ENCODE measurements around the gene DDX25.

The DDX25 gene

GRCh38 chr11:125952559-125952958 is 48.3 kb downstream of the DDX25 start:
- no peak for DNase-seq

GRCh38 chr11:125952973-125953372 is 48.7 kb downstream of the DDX25 start:
- no peak for DNase-seq

- no peak for DNase-seq
These were observed 49.2 kb downstream of the DDX25 start for GRCh38 chr11:125953401-125953935.

- no peak for DNase-seq
These were observed 50.0 kb downstream of the DDX25 start for GRCh38 chr11:125954123-125954944.

GRCh38 chr11:125954945-125955640 is 50.8 kb downstream of the DDX25 start:
- no peak for DNase-seq

DNA sequence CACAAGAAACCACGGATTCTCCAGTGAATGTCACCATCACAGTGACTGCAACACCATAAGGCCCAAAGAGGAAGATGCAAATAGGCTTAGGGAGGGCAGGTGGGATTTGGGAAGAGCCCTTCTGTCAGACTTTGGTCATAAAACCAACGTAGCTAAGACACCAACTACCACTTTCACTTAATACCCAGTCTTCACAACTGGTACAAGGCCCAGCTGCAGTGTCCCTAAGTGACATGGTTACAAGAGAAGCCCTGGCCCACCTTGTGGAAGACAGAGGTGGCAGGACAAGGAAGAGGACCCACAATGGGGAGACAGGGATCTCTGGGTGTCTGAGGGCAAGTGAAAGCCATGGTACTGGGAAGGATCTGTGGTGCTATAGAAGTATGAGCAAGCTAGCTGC is 51.5 kb downstream of the DDX25 start:
- DNase-seq: no peak

- no peak for DNase-seq
These were observed 52.3 kb downstream of the DDX25 start for GRCh38 chr11:125956391-125957134.

GRCh38 chr11:125957618-125958332 is 53.5 kb downstream of the DDX25 start:
- no peak for DNase-seq

DNA sequence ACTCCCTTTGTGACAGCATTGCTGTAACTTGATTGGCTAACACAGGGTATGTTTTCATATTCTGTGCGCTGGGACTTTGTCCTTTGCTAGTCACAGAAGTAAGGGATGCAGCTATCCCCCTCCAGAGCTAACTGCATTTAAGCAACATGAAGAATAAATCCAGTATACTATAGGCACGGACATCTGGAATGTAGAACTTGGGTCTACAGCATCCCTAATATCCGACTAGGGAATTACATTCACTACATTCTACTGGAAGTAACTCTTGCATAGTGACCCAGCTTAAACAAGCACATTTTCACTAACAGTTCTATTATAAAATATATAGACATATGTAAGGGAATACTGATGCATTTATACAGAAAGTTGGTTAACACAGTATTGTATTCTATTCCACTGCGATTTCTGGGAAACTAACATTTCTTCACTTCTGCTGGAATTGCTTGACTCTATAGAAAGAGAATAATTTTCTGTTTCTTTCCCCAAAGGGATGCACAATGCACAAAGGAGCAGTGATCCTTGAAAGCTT is 54.6 kb downstream of the DDX25 start:
- DNase-seq: no peak

DNA sequence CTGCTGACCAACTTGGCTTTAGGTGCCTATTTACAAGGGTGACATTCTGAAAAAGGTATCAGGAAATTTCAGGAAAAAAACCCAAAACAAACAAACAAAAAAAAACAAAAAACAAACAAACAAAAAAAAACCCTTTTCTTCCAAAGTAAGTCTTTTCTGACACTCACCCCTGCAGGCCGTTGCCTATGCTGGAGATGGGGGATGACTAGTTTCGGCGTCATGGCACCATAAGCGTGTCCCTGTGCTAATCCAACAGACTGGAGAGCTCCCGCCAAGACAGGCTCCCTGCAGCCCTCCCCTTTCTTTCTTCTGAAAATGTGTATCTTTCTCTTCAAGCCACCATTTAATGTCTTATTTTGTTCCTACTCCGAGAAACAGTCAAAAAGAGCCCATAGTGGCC is 55.2 kb downstream of the DDX25 start:
- DNase-seq: no peak

- no peak for DNase-seq
These were observed 55.6 kb downstream of the DDX25 start for GRCh38 chr11:125959931-125960330.

DNA sequence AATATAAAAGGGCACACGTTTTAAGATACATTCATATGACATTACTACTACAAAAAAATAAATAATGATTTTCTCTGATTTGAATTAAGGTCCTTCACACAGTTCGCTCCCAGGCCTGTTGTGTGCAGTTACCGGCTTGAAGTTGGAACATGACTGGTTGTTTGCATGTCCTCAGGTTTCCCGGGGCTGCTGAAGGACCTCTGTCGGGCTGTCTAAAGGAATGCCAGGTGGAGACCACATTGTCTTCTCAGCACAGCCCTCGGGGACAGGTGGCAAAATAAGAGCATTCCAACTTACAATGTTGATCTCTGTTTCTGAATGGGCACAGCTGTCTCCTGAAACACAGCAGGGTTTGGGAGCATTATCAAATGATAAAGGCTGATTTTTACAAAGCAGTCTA is 56.5 kb downstream of the DDX25 start:
- DNase-seq: no peak

DNA sequence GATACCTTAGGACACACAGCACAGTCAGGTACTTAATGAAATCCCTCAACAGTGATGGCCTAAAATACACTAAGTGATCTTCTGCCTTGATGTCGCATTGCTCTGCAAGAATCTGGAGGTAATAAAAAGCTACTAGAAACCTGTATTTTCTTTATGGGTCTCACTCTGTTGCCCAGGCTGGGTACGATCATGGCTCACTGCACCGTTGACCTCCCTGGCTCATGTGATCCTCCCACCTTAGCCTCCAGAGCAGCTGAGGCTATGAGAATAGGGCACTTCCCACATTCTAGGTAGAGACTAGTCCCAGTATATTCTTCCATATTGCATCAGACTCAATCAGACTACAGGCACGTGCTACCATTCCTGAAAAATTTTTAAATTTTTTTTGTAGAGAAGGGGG is 63.2 kb downstream of the DDX25 start:
- DNase-seq: no peak

DNA sequence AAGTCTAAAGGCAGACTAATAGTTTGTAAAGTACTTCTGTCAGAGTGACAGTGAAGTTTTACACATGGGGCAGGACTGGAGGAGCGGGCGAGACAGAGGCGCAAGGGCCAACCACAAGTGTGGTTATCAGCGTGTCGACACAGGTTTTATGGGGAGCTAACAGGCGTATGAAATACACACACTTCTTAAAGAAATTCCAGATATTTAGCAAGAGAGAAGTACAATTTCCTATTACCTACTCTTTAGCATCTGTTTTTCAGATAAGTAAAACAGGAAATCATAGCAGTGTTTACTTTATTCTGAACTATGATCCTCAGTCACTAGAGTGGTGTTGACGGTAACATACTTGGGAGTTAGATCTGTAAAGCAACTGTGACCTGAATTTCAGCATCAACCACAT is 64.0 kb downstream of the DDX25 start:
- no peak for DNase-seq

DNA sequence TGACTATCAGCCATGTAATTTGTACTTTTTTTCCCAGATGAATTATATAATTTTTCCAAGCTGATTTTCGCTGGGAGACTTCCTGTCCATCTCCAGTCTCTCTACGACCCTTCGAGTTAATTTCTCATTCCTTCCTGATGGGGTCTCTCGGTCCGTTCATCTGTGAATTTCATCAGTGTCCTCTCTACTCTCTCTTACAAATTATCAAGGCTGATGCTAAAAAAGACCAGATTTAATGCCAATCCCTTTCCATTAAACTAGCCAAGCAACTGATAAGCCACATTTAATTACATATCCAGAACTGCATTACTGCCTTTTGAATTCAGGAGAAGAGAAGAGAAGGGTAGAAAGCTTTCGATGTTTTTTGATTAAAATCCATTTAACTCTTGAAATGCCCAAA is 67.3 kb downstream of the DDX25 start:
- DNase-seq: no peak

- DNase-seq: no peak
These were observed 70.0 kb downstream of the DDX25 start for GRCh38 chr11:125974284-125974683.

DNA sequence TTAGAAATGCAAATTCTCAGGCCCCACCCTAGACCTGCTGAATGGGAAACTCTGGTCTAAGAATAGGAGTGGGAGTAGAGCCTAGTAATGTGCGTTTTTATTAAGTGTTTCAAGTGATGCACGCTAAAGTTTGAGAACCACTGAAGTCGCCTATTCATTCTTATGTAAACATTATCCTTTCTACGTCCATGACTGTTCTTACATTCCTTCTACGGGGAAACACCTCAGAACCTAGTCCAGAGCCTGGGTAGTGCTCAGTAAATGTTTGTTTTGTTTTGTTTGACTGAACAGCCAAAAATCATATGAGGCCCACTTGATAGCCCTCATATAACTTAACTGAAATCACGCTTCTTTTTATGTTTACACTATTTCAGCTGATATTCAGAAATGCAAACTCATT is 71.3 kb downstream of the DDX25 start:
- no peak for DNase-seq

DNA sequence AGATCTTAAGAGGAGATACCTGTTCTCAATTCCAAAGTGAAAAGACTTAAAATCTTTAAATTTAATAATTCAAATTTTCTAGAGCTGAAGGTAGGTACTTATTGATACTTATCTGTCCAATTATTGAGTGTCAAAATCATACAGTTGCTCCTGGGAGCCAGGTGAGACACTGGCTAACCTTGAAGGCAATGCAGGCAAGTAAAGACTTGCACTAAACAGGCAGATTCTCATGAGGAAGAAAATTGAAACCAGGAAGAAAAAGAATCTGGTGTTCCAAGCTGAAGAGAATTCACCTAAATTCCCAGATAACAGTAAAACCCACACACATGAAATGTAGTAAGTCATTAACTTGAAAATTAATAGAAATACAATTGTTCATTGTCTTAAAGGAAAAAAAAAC is 71.8 kb downstream of the DDX25 start:
- DNase-seq: no peak

DNA sequence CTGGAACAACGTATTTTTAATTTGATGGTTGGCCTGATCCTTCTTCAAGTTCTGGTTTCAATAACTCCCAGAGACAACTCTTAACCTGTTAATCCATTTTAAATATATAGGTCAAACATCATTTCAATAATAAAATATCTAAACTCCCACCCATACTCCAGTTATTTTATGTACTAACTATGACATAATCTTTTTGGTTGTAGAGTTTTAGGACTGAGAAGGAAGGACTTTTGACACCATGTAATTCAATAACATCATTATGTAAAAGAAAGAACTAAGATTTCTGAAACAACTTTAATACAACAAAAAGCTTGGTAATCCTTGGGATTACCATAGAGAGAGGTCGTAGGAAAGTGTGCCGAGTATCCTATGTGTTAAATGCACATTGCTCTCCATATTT is 73.0 kb downstream of the DDX25 start:
- DNase-seq: no peak

DNA sequence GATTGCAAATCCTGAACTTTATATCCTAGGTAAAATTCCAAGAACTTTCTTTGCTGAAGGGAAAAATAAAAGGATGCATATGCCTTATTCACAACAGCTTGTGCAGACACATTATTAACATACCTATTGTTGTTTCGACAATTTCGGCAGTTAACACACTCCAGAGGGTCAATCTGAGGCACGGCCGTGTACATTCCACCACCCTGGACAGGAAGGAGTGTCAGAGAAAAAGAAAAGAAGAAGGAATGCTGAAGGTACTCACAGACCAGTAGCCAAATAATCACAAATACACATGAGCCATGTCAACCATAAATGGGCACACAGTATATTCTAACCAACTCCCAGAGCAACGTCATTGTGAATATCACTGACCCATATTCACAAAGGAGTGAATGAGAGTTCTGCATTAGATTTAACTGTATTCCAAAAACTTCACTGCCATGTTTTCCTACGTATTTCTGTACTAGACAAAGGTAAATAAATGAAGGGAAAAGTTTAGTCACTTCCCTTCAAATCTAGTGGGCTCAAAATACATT is 73.9 kb downstream of the DDX25 start:
- no peak for DNase-seq

Measured in RPMI8226 (cell line).